ENCODE data around the gene PPP2R2B. TPM values are rescaled to one million over a fixed set of nuclear protein-coding genes. Genes with fewer than 3 reads are reported as not detected.

Gene PPP2R2B
- total RNA-seq, 2 donors from 2014 or later, result 9.5 to 29.8 TPM

- H3K4me3 ChIP-seq, result no peak overlapping the region
These were observed 168.2 kb downstream of the PPP2R2B start for GRCh38 chr5:146710348-146710747.

GRCh38 chr5:146707316-146707715, 171.2 kb downstream of the PPP2R2B start:
- no peak for DNase-seq (ENCODE audit: low spot score)
- peaks cover 5 to 9% of the 10 kb centered on the region in 2 donors for H3K4me1 ChIP-seq (ENCODE audit: control insufficient read depth in 1 of 2, low read depth in 2 of 2)
- no peak for ATAC-seq (ENCODE audit: insufficient number of reproducible peaks, low FRiP score, low read depth)
- H3K27me3 ChIP-seq (replicated peaks; ENCODE audit: insufficient read depth), result no peaks in the 10 kb centered on the region
- no peak overlapping the region for H3K4me3 ChIP-seq
- no peak overlapping the region for H3K27ac ChIP-seq
- H3K9me3 ChIP-seq, result no peaks in the 10 kb centered on the region
- H3K36me3 ChIP-seq, result no peaks in the 10 kb centered on the region
- TF ChIP-seq CTCF (IDR thresholded peaks at IDR 0.05), result no peak

More at GRCh38 chr5:146710348-146710747, 168.2 kb downstream of the PPP2R2B start:
- DNase-seq (ENCODE audit: low spot score) (no peak), ATAC-seq (ENCODE audit: insufficient number of reproducible peaks, low FRiP score, low read depth) (no peak)
- H3K36me3 ChIP-seq, result no peaks in the 10 kb centered on the region
- no peaks in the 10 kb centered on the region for H3K9me3 ChIP-seq
- no peak overlapping the region for H3K27ac ChIP-seq
- TF ChIP-seq CTCF (IDR thresholded peaks at IDR 0.05), result no peak
- H3K4me1 ChIP-seq (ENCODE audit: control insufficient read depth in 1 of 2, low read depth in 2 of 2), result no peaks in the 10 kb centered on the region
- H3K27me3 ChIP-seq (replicated peaks; ENCODE audit: insufficient read depth), result no peaks in the 10 kb centered on the region

- Histone ChIP-seq H3K27me3 (replicated peaks; ENCODE audit: insufficient read depth) (no peaks in the 10 kb centered on the region), H3K4me1 (ENCODE audit: control insufficient read depth in 1 of 2, low read depth in 2 of 2) (peaks cover 5 to 9% of the 10 kb centered on the region in 2 donors), H3K4me3 (no peak overlapping the region), H3K36me3 (no peaks in the 10 kb centered on the region), H3K9me3 (no peaks in the 10 kb centered on the region), H3K27ac (no peak overlapping the region)
- TF ChIP-seq CTCF (IDR thresholded peaks at IDR 0.05), result no peak
- ATAC-seq (ENCODE audit: insufficient number of reproducible peaks, low FRiP score, low read depth) (no peak), DNase-seq (ENCODE audit: low spot score) (no peak)
These were observed 172.1 kb downstream of the PPP2R2B start for GRCh38 chr5:146706321-146706972.

- Histone ChIP-seq H3K4me1 (ENCODE audit: control insufficient read depth in 1 of 2, low read depth in 2 of 2) (peaks cover 5 to 11% of the 10 kb centered on the region in 2 donors), H3K4me3 (no peak overlapping the region), H3K36me3 (no peaks in the 10 kb centered on the region), H3K27ac (no peak overlapping the region), H3K9me3 (no peaks in the 10 kb centered on the region), H3K27me3 (replicated peaks; ENCODE audit: insufficient read depth) (no peaks in the 10 kb centered on the region)
- no peak for TF ChIP-seq CTCF (IDR thresholded peaks at IDR 0.05)
- DNase-seq (ENCODE audit: low spot score), result no peak
- no peak for ATAC-seq (ENCODE audit: insufficient number of reproducible peaks, low FRiP score, low read depth)
These were observed 173.4 kb downstream of the PPP2R2B start for GRCh38 chr5:146704949-146705665.

GRCh38 chr5:146703899-146704298, 174.7 kb downstream of the PPP2R2B start:
- no peak for ATAC-seq (ENCODE audit: insufficient number of reproducible peaks, low FRiP score, low read depth)
- DNase-seq (ENCODE audit: low spot score), result no peak
- H3K9me3 ChIP-seq, result no peaks in the 10 kb centered on the region

More at GRCh38 chr5:146703899-146704298, 174.7 kb downstream of the PPP2R2B start:
- Histone ChIP-seq H3K4me3 (no peak overlapping the region), H3K27me3 (replicated peaks; ENCODE audit: insufficient read depth) (no peaks in the 10 kb centered on the region), H3K4me1 (ENCODE audit: control insufficient read depth in 1 of 2, low read depth in 2 of 2) (peaks cover 13 to 22% of the 10 kb centered on the region in 2 donors), H3K27ac (no peak overlapping the region), H3K36me3 (no peaks in the 10 kb centered on the region)
- no peak for TF ChIP-seq CTCF (IDR thresholded peaks at IDR 0.05)

Data from thoracic aorta (tissue), 2 donors.